ENCODE results near the gene RPL39L. TPM values are rescaled to one million over a fixed set of nuclear protein-coding genes. Genes with fewer than 3 reads are reported as not detected.

RPL39L gene
- total RNA-seq, 1 experiment from 2014 or later, result 37.7 TPM

DNA sequence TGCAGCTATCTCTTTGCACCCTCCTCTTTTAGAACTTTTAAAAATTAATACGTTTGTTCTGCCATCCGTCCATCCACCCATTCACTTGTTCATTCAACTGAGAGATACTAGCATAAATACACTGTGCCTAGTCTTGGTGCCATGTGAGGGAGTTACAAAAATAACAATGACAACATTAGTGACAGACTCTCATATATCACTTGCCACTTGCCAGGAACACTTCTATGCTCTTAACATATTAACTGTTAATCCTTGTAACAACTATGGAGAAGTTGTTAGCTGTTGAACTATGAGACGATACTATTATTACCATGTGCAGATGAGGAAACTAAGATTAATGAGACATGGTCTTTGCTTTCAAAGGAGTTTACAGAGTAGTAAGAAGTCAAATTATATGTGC lies 33.6 kb downstream of the RPL39L start:
- H3K27me3 ChIP-seq (ENCODE audit: control insufficient read depth, insufficient read depth, low read length), result no peaks in the 10 kb centered on the region
- BruUV-seq (replicated peaks), result no TSS peak
- DNase-seq (ENCODE audit: low read depth, low spot score) (no peak), ATAC-seq (no peak)
- ChIA-PET CTCF (interaction anchor here (0.6 kb wide), 1 partner anchor 60 kb away, joined by 6 read pairs; no protein-coding TSS in a partner anchor), POLR2A (no interaction called here)
- no peaks in the 10 kb centered on the region for H3K4me1 ChIP-seq (ENCODE audit: control insufficient read depth, insufficient read depth, low read length)
- H3K9me3 ChIP-seq (ENCODE audit: control insufficient read depth, insufficient read depth, low read depth, low read length), result no peaks in the 10 kb centered on the region
- in situ Hi-C loops (cut with HindIII; ENCODE audit: low pct_unique_long_range_greater_than_20kb, low sequenced_read_pairs), result no loop called here
- no peak overlapping the region for H3K4me3 ChIP-seq (ENCODE audit: low read depth in 2 of 2, low read length in 2 of 2)
- intact Hi-C loops (cut with micrococcal nuclease; ENCODE audit: unreplicated experiment), result no loop called here
- TF ChIP-seq, protein P1, sequence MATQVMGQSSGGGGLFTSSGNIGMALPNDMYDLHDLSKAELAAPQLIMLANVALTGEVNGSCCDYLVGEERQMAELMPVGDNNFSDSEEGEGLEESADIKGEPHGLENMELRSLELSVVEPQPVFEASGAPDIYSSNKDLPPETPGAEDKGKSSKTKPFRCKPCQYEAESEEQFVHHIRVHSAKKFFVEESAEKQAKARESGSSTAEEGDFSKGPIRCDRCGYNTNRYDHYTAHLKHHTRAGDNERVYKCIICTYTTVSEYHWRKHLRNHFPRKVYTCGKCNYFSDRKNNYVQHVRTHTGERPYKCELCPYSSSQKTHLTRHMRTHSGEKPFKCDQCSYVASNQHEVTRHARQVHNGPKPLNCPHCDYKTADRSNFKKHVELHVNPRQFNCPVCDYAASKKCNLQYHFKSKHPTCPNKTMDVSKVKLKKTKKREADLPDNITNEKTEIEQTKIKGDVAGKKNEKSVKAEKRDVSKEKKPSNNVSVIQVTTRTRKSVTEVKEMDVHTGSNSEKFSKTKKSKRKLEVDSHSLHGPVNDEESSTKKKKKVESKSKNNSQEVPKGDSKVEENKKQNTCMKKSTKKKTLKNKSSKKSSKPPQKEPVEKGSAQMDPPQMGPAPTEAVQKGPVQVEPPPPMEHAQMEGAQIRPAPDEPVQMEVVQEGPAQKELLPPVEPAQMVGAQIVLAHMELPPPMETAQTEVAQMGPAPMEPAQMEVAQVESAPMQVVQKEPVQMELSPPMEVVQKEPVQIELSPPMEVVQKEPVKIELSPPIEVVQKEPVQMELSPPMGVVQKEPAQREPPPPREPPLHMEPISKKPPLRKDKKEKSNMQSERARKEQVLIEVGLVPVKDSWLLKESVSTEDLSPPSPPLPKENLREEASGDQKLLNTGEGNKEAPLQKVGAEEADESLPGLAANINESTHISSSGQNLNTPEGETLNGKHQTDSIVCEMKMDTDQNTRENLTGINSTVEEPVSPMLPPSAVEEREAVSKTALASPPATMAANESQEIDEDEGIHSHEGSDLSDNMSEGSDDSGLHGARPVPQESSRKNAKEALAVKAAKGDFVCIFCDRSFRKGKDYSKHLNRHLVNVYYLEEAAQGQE (IDR thresholded peaks at IDR 0.05; ENCODE audit: insufficient read depth in 1 of 2, low read depth in 2 of 2, low read length in 1 of 2), result no peak
- TF ChIP-seq SIN3A (IDR thresholded peaks at IDR 0.05; ENCODE audit: borderline replicate concordance, insufficient read depth, low read depth, low read length) (no peak), TCF7L2 (IDR thresholded peaks at IDR 0.05; ENCODE audit: low read depth, low read length) (no peak), POLR2AphosphoS5 (IDR thresholded peaks at IDR 0.05; ENCODE audit: low read depth, low read length) (no peak)
- TF ChIP-seq, protein P2, sequence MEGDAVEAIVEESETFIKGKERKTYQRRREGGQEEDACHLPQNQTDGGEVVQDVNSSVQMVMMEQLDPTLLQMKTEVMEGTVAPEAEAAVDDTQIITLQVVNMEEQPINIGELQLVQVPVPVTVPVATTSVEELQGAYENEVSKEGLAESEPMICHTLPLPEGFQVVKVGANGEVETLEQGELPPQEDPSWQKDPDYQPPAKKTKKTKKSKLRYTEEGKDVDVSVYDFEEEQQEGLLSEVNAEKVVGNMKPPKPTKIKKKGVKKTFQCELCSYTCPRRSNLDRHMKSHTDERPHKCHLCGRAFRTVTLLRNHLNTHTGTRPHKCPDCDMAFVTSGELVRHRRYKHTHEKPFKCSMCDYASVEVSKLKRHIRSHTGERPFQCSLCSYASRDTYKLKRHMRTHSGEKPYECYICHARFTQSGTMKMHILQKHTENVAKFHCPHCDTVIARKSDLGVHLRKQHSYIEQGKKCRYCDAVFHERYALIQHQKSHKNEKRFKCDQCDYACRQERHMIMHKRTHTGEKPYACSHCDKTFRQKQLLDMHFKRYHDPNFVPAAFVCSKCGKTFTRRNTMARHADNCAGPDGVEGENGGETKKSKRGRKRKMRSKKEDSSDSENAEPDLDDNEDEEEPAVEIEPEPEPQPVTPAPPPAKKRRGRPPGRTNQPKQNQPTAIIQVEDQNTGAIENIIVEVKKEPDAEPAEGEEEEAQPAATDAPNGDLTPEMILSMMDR (IDR thresholded peaks at IDR 0.05), result no peak
- H3K36me3 ChIP-seq (ENCODE audit: control insufficient read depth, insufficient read depth, low read length), result no peaks in the 10 kb centered on the region
- H3K27ac ChIP-seq (ENCODE audit: low read length), result no peak overlapping the region

DNA sequence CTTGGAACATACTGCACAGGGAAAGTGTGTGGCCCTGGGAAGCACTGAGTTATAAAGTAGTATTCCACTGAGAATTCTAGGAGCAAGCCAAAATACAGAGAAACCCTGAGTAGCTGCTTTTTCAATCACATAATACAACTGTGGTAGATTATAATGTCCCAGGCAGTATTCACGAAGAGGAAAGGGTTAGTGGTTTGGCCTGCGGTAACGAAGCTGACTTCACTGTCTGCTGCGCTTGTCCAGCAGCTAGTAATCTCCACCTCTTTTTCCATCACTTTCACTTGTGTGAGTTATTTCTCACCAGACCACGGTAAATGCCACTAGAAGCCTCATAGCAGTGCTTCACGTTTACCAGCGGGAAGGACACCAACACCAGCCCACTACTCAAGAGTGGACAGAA lies 34.4 kb downstream of the RPL39L start:
- no peaks in the 10 kb centered on the region for H3K36me3 ChIP-seq (ENCODE audit: control insufficient read depth, insufficient read depth, low read length)

More for the DNA sequence above, 34.4 kb downstream of the RPL39L start:
- H3K4me1 ChIP-seq (ENCODE audit: control insufficient read depth, insufficient read depth, low read length), result no peaks in the 10 kb centered on the region
- no peak overlapping the region for H3K27ac ChIP-seq (ENCODE audit: low read length)
- H3K9me3 ChIP-seq (ENCODE audit: control insufficient read depth, insufficient read depth, low read depth, low read length), result no peaks in the 10 kb centered on the region
- ChIA-PET CTCF (no interaction called here), POLR2A (no interaction called here)
- TF ChIP-seq, protein P2 (IDR thresholded peaks at IDR 0.05), result no peak
- TF ChIP-seq POLR2AphosphoS5 (IDR thresholded peaks at IDR 0.05; ENCODE audit: low read depth, low read length) (no peak), TCF7L2 (IDR thresholded peaks at IDR 0.05; ENCODE audit: low read depth, low read length) (no peak), SIN3A (IDR thresholded peaks at IDR 0.05; ENCODE audit: borderline replicate concordance, insufficient read depth, low read depth, low read length) (no peak)
- TF ChIP-seq, protein P1 (IDR thresholded peaks at IDR 0.05; ENCODE audit: insufficient read depth in 1 of 2, low read depth in 2 of 2, low read length in 1 of 2), result no peak
- H3K27me3 ChIP-seq (ENCODE audit: control insufficient read depth, insufficient read depth, low read length), result no peaks in the 10 kb centered on the region
- no TSS peak for BruUV-seq (replicated peaks)
- in situ Hi-C loops (cut with HindIII; ENCODE audit: low pct_unique_long_range_greater_than_20kb, low sequenced_read_pairs) (no loop called here), intact Hi-C loops (cut with micrococcal nuclease; ENCODE audit: unreplicated experiment) (no loop called here)
- ATAC-seq (no peak), DNase-seq (ENCODE audit: low read depth, low spot score) (no peak)
- H3K4me3 ChIP-seq (ENCODE audit: low read depth in 2 of 2, low read length in 2 of 2), result no peak overlapping the region

Data from Panc1 (cell line).